ENCODE measurements around the gene SGMS1.

SGMS1 gene

DNA sequence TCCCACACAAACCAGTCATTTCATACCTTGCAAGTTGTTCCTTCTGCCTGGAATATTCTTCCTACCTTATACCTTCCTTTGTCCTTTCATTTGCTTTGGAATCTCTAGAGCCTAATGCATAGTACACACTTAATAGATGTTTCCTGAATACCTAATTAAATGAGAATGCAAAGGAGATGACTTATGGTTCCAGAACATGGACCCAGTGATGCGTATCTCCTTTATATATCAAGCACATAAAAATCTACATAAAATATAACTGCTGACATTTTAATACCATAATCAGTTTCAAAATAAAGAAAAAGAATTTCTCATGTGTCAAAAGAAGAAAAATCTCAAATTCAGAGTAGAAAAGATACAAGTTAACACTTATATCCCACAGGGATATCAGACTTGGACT, 261.8 kb downstream of the SGMS1 start:
- H3K27me3 ChIP-seq (ENCODE audit: control insufficient read depth in 1 of 2, insufficient read depth in 1 of 2, low read length in 2 of 2) = no peaks in the 10 kb centered on the region
- no peak overlapping the region for H2AK5ac ChIP-seq (ENCODE audit: low read length, severe bottlenecking)
- H2BK120ac ChIP-seq (ENCODE audit: low read depth, low read length) = no peak overlapping the region
- H3K14ac ChIP-seq (ENCODE audit: low read length in 2 of 2) = no peak overlapping the region
- no peak overlapping the region for H3K18ac ChIP-seq (ENCODE audit: low read depth in 1 of 2, low read length in 2 of 2)
- no peak overlapping the region for H4K91ac ChIP-seq (ENCODE audit: low read length)
- no peak overlapping the region for H3K4me3 ChIP-seq (ENCODE audit: insufficient read depth in 1 of 2, low read depth in 1 of 2, low read length in 2 of 2)
- H2BK15ac ChIP-seq (ENCODE audit: low read depth, poor library complexity, severe bottlenecking) = no peak overlapping the region
- no peak overlapping the region for H2AFZ ChIP-seq (ENCODE audit: low read depth, low read length)
- H3K27ac ChIP-seq (ENCODE audit: low read length, poor library complexity, severe bottlenecking) = no peak overlapping the region
- no peaks in the 10 kb centered on the region for H3K4me1 ChIP-seq (ENCODE audit: control insufficient read depth, insufficient read depth, low read depth, low read length)
- H3K9ac ChIP-seq (ENCODE audit: low read length) = no peak overlapping the region
- H2BK5ac ChIP-seq (ENCODE audit: low read depth, low read length, poor library complexity, severe bottlenecking) = no peak overlapping the region
- no peaks in the 10 kb centered on the region for H3K9me3 ChIP-seq (ENCODE audit: control insufficient read depth, low read length)
- H3K36me3 ChIP-seq (ENCODE audit: control insufficient read depth in 1 of 2, insufficient read depth in 2 of 2, low read depth in 1 of 2, low read length in 2 of 2) = no peaks in the 10 kb centered on the region
- DNase-seq = no peak
- no peak overlapping the region for H3K23ac ChIP-seq (ENCODE audit: low read length in 2 of 2)
- H2BK12ac ChIP-seq (ENCODE audit: low read length in 2 of 2) = no peak overlapping the region
- H3K79me1 ChIP-seq (replicated peaks; ENCODE audit: low read length, poor library complexity, severe bottlenecking) = peaks cover 4% of the 10 kb centered on the region
- H3K4me2 ChIP-seq (ENCODE audit: low read length, poor library complexity, severe bottlenecking) = no peak overlapping the region
- no CpG with 5 or more reads among the region's 1 CpG for WGBS
- no peak overlapping the region for H3K4ac ChIP-seq (ENCODE audit: low read depth in 1 of 2, low read length in 2 of 2)
- H4K8ac ChIP-seq (ENCODE audit: low read length) = no peak overlapping the region

DNA sequence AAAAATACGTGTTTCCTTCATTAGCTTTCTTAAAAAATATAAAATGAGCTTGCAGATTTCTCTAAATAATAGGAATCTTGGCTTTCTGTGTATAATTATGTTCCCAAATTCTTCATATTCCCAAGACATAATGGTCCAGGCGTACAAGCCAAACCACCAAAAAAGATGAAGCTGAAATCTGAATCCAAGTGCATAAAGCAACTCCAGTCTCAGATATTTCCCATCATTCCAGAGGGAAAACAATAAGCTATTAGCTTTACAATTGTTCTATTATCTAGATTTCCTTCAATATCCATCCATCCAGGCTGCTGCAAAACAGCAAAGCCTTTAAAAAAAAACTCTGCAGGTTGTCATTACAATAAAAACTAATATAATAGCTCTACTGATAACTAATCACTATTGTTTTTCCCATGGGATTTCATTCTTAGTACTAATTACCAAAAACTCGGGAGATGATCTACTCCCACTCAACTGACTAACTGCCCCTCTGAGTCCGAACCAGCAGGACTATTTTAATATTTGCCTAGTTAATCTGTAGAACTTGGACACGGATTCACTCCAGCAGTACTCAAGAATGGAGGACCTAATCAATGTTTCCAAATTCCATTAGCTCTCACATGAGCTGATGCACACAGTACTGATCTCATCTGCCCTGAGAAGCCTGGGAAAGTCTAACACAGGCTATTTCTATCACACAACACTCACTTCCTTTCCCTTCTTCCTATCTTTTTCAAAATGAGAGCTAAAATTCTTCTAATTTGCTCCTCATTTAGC, 263.5 kb downstream of the SGMS1 start:
- Histone ChIP-seq H3K4me3 (ENCODE audit: insufficient read depth in 1 of 2, low read depth in 1 of 2, low read length in 2 of 2) (peak overlapping the region in 1 of 2 experiments; percentile 49), H3K14ac (ENCODE audit: low read length in 2 of 2) (no peak overlapping the region), H3K27ac (ENCODE audit: low read length, poor library complexity, severe bottlenecking) (no peak overlapping the region), H2BK15ac (ENCODE audit: low read depth, poor library complexity, severe bottlenecking) (no peak overlapping the region), H2BK120ac (ENCODE audit: low read depth, low read length) (no peak overlapping the region), H3K4ac (ENCODE audit: low read depth in 1 of 2, low read length in 2 of 2) (no peak overlapping the region), H3K23ac (ENCODE audit: low read length in 2 of 2) (no peak overlapping the region), H3K9ac (ENCODE audit: low read length) (peak overlapping the region; percentile 69), H3K27me3 (ENCODE audit: control insufficient read depth in 1 of 2, insufficient read depth in 1 of 2, low read length in 2 of 2) (no peaks in the 10 kb centered on the region), H2BK12ac (ENCODE audit: low read length in 2 of 2) (no peak overlapping the region), H3K4me1 (ENCODE audit: control insufficient read depth, insufficient read depth, low read depth, low read length) (no peaks in the 10 kb centered on the region), H3K4me2 (ENCODE audit: low read length, poor library complexity, severe bottlenecking) (no peak overlapping the region), H2AFZ (ENCODE audit: low read depth, low read length) (no peak overlapping the region), H3K36me3 (ENCODE audit: control insufficient read depth in 1 of 2, insufficient read depth in 2 of 2, low read depth in 1 of 2, low read length in 2 of 2) (no peaks in the 10 kb centered on the region), H4K8ac (ENCODE audit: low read length) (no peak overlapping the region), H4K91ac (ENCODE audit: low read length) (no peak overlapping the region), H3K18ac (ENCODE audit: low read depth in 1 of 2, low read length in 2 of 2) (no peak overlapping the region), H2BK5ac (ENCODE audit: low read depth, low read length, poor library complexity, severe bottlenecking) (no peak overlapping the region), H3K79me1 (replicated peaks; ENCODE audit: low read length, poor library complexity, severe bottlenecking) (peaks cover 2% of the 10 kb centered on the region), H2AK5ac (ENCODE audit: low read length, severe bottlenecking) (no peak overlapping the region), H3K9me3 (ENCODE audit: control insufficient read depth, low read length) (no peaks in the 10 kb centered on the region)
- peak; percentile 13 for DNase-seq
- 97% methylated on average over 4 of the region's 5 CpGs for WGBS

DNA sequence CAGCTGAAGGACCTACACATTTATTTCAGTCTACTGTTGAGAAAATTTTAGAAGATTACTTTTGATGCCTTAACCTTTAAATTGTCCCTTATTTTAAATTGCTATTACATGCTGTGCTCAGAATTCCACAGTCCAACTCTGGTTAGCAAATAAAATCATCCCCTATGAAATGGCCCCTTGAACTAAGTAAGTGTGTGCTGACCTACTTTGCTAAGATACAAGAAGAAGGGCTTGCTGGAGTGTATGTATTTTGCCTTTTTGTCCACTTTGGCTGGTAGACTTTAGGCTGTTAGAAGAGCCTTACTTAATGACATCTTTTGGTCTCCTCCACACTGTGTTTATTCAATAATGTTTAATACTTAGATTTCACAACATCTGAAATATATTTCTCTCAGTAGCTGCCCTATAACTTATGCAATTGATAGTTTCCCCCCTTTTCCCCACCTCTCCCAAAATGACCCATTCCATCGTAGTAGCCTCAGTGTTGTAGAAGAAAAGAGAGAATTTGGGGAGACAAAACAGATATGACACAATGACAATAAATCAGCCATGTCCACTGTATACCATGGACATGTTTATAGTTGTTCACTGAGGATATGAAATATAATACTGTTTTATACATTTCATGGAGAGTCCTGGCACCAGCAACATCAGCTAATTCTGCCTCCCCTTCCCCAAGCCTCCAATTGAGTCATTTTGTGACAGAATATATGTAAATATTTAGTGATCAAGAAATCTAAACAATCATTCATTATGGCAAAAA, 264.6 kb downstream of the SGMS1 start:
- Histone ChIP-seq H3K14ac (ENCODE audit: low read length in 2 of 2) (no peak overlapping the region), H3K23ac (ENCODE audit: low read length in 2 of 2) (no peak overlapping the region), H3K4me3 (ENCODE audit: insufficient read depth in 1 of 2, low read depth in 1 of 2, low read length in 2 of 2) (no peak overlapping the region), H2BK5ac (ENCODE audit: low read depth, low read length, poor library complexity, severe bottlenecking) (no peak overlapping the region), H3K36me3 (ENCODE audit: control insufficient read depth in 1 of 2, insufficient read depth in 2 of 2, low read depth in 1 of 2, low read length in 2 of 2) (no peaks in the 10 kb centered on the region), H3K27ac (ENCODE audit: low read length, poor library complexity, severe bottlenecking) (no peak overlapping the region), H3K9me3 (ENCODE audit: control insufficient read depth, low read length) (no peaks in the 10 kb centered on the region), H3K79me1 (replicated peaks; ENCODE audit: low read length, poor library complexity, severe bottlenecking) (peaks cover 2% of the 10 kb centered on the region), H4K91ac (ENCODE audit: low read length) (no peak overlapping the region), H2BK120ac (ENCODE audit: low read depth, low read length) (no peak overlapping the region), H3K27me3 (ENCODE audit: control insufficient read depth in 1 of 2, insufficient read depth in 1 of 2, low read length in 2 of 2) (no peaks in the 10 kb centered on the region), H2BK15ac (ENCODE audit: low read depth, poor library complexity, severe bottlenecking) (no peak overlapping the region), H3K4ac (ENCODE audit: low read depth in 1 of 2, low read length in 2 of 2) (no peak overlapping the region), H4K8ac (ENCODE audit: low read length) (no peak overlapping the region), H3K4me1 (ENCODE audit: control insufficient read depth, insufficient read depth, low read depth, low read length) (no peaks in the 10 kb centered on the region), H3K4me2 (ENCODE audit: low read length, poor library complexity, severe bottlenecking) (no peak overlapping the region), H2AFZ (ENCODE audit: low read depth, low read length) (no peak overlapping the region), H2AK5ac (ENCODE audit: low read length, severe bottlenecking) (no peak overlapping the region), H2BK12ac (ENCODE audit: low read length in 2 of 2) (no peak overlapping the region), H3K18ac (ENCODE audit: low read depth in 1 of 2, low read length in 2 of 2) (no peak overlapping the region), H3K9ac (ENCODE audit: low read length) (peak overlapping the region; percentile 69)
- DNase-seq = no peak
- WGBS = no CpG with 5 or more reads among the region's 1 CpG

DNA sequence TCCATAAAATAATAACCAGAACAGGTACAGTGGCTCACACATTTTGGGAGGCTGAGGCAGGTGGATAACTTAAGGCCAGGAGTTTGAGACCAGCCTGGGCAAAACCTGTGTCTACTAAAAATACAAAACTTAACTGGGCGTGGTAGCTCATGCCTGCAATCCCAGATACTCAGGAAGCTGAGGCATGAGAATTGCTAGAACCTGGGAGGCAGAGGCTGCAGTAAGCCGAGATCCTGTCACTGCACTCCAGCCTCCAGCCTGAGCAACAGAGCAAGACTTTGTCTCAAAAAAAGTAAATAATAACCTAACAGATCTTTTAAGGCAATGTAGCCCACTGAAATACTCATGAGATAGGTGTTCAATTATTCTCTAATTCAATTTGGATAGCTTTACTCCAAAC, 265.3 kb downstream of the SGMS1 start:
- Histone ChIP-seq H3K4me3 (ENCODE audit: insufficient read depth in 1 of 2, low read depth in 1 of 2, low read length in 2 of 2) (no peak overlapping the region), H3K79me1 (replicated peaks; ENCODE audit: low read length, poor library complexity, severe bottlenecking) (peaks cover 2% of the 10 kb centered on the region), H3K14ac (ENCODE audit: low read length in 2 of 2) (no peak overlapping the region), H2BK120ac (ENCODE audit: low read depth, low read length) (no peak overlapping the region), H3K4me2 (ENCODE audit: low read length, poor library complexity, severe bottlenecking) (no peak overlapping the region), H3K27ac (ENCODE audit: low read length, poor library complexity, severe bottlenecking) (no peak overlapping the region), H3K4ac (ENCODE audit: low read depth in 1 of 2, low read length in 2 of 2) (no peak overlapping the region), H3K23ac (ENCODE audit: low read length in 2 of 2) (no peak overlapping the region), H4K8ac (ENCODE audit: low read length) (no peak overlapping the region), H3K36me3 (ENCODE audit: control insufficient read depth in 1 of 2, insufficient read depth in 2 of 2, low read depth in 1 of 2, low read length in 2 of 2) (no peaks in the 10 kb centered on the region), H2BK12ac (ENCODE audit: low read length in 2 of 2) (no peak overlapping the region), H3K4me1 (ENCODE audit: control insufficient read depth, insufficient read depth, low read depth, low read length) (no peaks in the 10 kb centered on the region), H2AFZ (ENCODE audit: low read depth, low read length) (no peak overlapping the region), H3K9me3 (ENCODE audit: control insufficient read depth, low read length) (no peaks in the 10 kb centered on the region), H3K9ac (ENCODE audit: low read length) (no peak overlapping the region), H2BK5ac (ENCODE audit: low read depth, low read length, poor library complexity, severe bottlenecking) (no peak overlapping the region), H2BK15ac (ENCODE audit: low read depth, poor library complexity, severe bottlenecking) (no peak overlapping the region), H4K91ac (ENCODE audit: low read length) (no peak overlapping the region), H2AK5ac (ENCODE audit: low read length, severe bottlenecking) (no peak overlapping the region), H3K18ac (ENCODE audit: low read depth in 1 of 2, low read length in 2 of 2) (no peak overlapping the region), H3K27me3 (ENCODE audit: control insufficient read depth in 1 of 2, insufficient read depth in 1 of 2, low read length in 2 of 2) (no peaks in the 10 kb centered on the region)
- WGBS = 74% methylated on average over 1 of the region's 2 CpGs
- DNase-seq = no peak
